ENCODE data around the gene RIBC2.

- TF ChIP-seq CTCF (IDR thresholded peaks at IDR 0.05) (no peak), POLR2A (IDR thresholded peaks at IDR 0.05) (no peak), POLR2AphosphoS5 (IDR thresholded peaks at IDR 0.05) (no peak)
Measured at GRCh38 chr22:45480717-45481116, 67.2 kb downstream of the RIBC2 start.

Data from breast epithelium (tissue), 3 donors.